ENCODE measurements around the gene FGF12. TPM values are rescaled to one million over a fixed set of nuclear protein-coding genes. Genes with fewer than 3 reads are reported as not detected.
A peak's percentile ranks its signal among the peaks of the same experiment; 100 is the strongest.

The FGF12 gene
- total and polyA plus RNA-seq, 2 donors (not counting 1 experiment from before 2014, with no cell fraction given): 0.03 TPM; not detected in 1

DNA sequence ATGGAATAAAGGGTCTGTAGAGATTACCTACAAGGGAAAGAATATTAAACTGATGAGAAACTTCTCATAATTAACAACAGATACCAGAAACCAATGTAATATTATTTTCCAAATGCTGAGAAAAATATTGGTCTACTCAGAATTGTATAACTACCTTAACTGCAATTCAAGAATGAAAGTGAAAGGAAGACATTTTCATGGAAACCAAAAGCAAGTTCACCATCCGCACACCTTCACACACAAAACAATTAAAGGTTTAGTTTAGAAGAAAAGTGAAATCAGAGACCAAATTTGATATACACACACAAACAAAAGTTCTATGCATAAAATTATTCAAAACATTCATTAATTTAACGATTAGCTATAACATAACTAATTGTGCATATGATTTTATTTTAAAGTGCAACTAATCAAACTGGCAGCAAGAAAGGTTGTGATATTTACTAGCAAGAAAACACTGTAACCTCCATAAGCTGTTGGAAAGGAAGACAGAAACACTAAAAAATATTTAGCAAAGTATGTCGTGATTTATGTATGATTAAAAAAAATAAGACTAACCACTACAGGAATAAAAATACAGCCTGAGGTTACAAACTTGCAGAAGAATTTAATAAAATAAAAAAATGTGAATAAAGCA is 395.5 kb downstream of the FGF12 start:
- Histone ChIP-seq H3K27me3 (replicated peaks in 1 of 4; ENCODE audit: control extremely low read depth in 1 of 4, control insufficient read depth in 3 of 4, insufficient read depth in 4 of 4, low read length in 3 of 4) (no peaks in the 10 kb centered on the region), H3K4me3 (ENCODE audit: control extremely low read depth in 1 of 5, extremely low read depth in 1 of 5, insufficient read depth in 1 of 5, low read depth in 2 of 5, low read length in 4 of 5) (peak overlapping the region in 1 of 5 experiments; percentile 41), H3K36me3 (replicated peaks in 1 of 2; ENCODE audit: control extremely low read depth in 1 of 2, control insufficient read depth in 1 of 2, extremely low read depth in 1 of 2, insufficient read depth in 2 of 2, low read length in 1 of 2) (no peaks in the 10 kb centered on the region), H3K4me2 (replicated peaks; ENCODE audit: low read depth, low read length, poor library complexity, severe bottlenecking) (peak overlapping the region; percentile 46), H3K4me1 (ENCODE audit: control insufficient read depth in 2 of 2, insufficient read depth in 2 of 2, low read length in 2 of 2) (no peaks in the 10 kb centered on the region), H4K20me1 (ENCODE audit: control insufficient read depth, insufficient read depth, low read length, poor library complexity, severe bottlenecking) (no peaks in the 10 kb centered on the region), H3K9ac (ENCODE audit: low read length) (peak overlapping the region; percentile 33), H2AFZ (ENCODE audit: insufficient read depth, low read depth, low read length, poor library complexity, severe bottlenecking) (peak overlapping the region; percentile 52), H3K79me2 (ENCODE audit: control insufficient read depth, insufficient read depth, low read length) (no peaks in the 10 kb centered on the region), H3K9me3 (ENCODE audit: control extremely low read depth in 1 of 3, control insufficient read depth in 2 of 3, insufficient read depth in 1 of 3, low read length in 2 of 3) (no peaks in the 10 kb centered on the region), H3K27ac (ENCODE audit: low read length in 2 of 2) (no peak overlapping the region)
- Mint-ChIP-seq H3K27me3 (no peaks in the 10 kb centered on the region), H3K27ac (no peak overlapping the region), H3K9me3 (ENCODE audit: insufficient read depth) (no peaks in the 10 kb centered on the region), H3K4me3 (peak overlapping the region; percentile 52), H3K4me1 (peaks cover 12% of the 10 kb centered on the region)
- WGBS (ENCODE audit: insufficient coverage): no CpG with 5 or more reads among the region's 3 CpGs
- ATAC-seq (ENCODE audit: low read depth) (no peak), DNase-seq (peak; percentile 4)
- ChIA-PET CTCF (interaction anchor here (0.6 kb wide), 1 partner anchor 1560 kb away, joined by 5 read pairs; no protein-coding TSS in a partner anchor), POLR2A (no interaction called here)
- intact Hi-C loops (cut with micrococcal nuclease): no loop called here
- TF ChIP-seq, protein P1, sequence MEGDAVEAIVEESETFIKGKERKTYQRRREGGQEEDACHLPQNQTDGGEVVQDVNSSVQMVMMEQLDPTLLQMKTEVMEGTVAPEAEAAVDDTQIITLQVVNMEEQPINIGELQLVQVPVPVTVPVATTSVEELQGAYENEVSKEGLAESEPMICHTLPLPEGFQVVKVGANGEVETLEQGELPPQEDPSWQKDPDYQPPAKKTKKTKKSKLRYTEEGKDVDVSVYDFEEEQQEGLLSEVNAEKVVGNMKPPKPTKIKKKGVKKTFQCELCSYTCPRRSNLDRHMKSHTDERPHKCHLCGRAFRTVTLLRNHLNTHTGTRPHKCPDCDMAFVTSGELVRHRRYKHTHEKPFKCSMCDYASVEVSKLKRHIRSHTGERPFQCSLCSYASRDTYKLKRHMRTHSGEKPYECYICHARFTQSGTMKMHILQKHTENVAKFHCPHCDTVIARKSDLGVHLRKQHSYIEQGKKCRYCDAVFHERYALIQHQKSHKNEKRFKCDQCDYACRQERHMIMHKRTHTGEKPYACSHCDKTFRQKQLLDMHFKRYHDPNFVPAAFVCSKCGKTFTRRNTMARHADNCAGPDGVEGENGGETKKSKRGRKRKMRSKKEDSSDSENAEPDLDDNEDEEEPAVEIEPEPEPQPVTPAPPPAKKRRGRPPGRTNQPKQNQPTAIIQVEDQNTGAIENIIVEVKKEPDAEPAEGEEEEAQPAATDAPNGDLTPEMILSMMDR (IDR thresholded peaks at IDR 0.05): no peak
- no peak for TF ChIP-seq EZH2 (IDR thresholded peaks at IDR 0.05; ENCODE audit: borderline replicate concordance, insufficient read depth, low read depth, low read length, poor library complexity, severe bottlenecking)

DNA sequence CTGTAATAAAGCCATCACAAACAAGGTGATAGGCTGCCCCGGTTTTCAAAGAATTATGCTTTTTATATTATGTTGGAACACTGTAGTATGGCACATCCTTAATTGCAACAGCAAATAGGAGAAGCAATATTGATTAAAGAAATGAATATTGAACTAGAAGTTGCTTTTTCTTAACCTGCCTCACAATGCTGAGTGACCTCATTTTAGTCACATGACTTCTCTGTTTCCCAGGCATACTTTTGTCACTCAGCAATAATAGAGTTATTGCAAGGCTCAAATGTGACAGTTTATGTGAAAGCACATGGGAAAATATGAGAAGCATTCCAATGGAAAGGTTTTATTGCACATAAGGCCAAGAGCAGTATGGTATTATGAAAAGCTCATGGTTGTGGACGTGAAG is 400.7 kb downstream of the FGF12 start:
- WGBS (ENCODE audit: insufficient coverage): no CpG with 5 or more reads among the region's 2 CpGs
- no peak overlapping the region for H3K27ac Mint-ChIP-seq
- Histone ChIP-seq H3K27ac (ENCODE audit: low read length in 2 of 2) (no peak overlapping the region), H3K9ac (ENCODE audit: low read length) (no peak overlapping the region), H3K4me2 (replicated peaks; ENCODE audit: low read depth, low read length, poor library complexity, severe bottlenecking) (no peak overlapping the region), H3K9me3 (ENCODE audit: control extremely low read depth in 1 of 3, control insufficient read depth in 2 of 3, insufficient read depth in 1 of 3, low read length in 2 of 3) (no peaks in the 10 kb centered on the region), H2AFZ (ENCODE audit: insufficient read depth, low read depth, low read length, poor library complexity, severe bottlenecking) (no peak overlapping the region), H3K4me3 (ENCODE audit: control extremely low read depth in 1 of 5, extremely low read depth in 1 of 5, insufficient read depth in 1 of 5, low read depth in 2 of 5, low read length in 4 of 5) (no peak overlapping the region), H3K4me1 (ENCODE audit: control insufficient read depth in 2 of 2, insufficient read depth in 2 of 2, low read length in 2 of 2) (no peaks in the 10 kb centered on the region), H3K27me3 (replicated peaks in 1 of 4; ENCODE audit: control extremely low read depth in 1 of 4, control insufficient read depth in 3 of 4, insufficient read depth in 4 of 4, low read length in 3 of 4) (no peaks in the 10 kb centered on the region), H3K79me2 (ENCODE audit: control insufficient read depth, insufficient read depth, low read length) (no peaks in the 10 kb centered on the region), H3K36me3 (replicated peaks in 1 of 2; ENCODE audit: control extremely low read depth in 1 of 2, control insufficient read depth in 1 of 2, extremely low read depth in 1 of 2, insufficient read depth in 2 of 2, low read length in 1 of 2) (no peaks in the 10 kb centered on the region), H4K20me1 (ENCODE audit: control insufficient read depth, insufficient read depth, low read length, poor library complexity, severe bottlenecking) (no peaks in the 10 kb centered on the region)
- intact Hi-C loops (cut with micrococcal nuclease): no loop called here
- no peak overlapping the region for H3K4me3 Mint-ChIP-seq
- ChIA-PET CTCF (no interaction called here), POLR2A (no interaction called here)
- no peak for ATAC-seq (ENCODE audit: low read depth)
- no peaks in the 10 kb centered on the region for H3K27me3 Mint-ChIP-seq
- no peaks in the 10 kb centered on the region for H3K9me3 Mint-ChIP-seq (ENCODE audit: insufficient read depth)
- no peak for TF ChIP-seq EZH2 (IDR thresholded peaks at IDR 0.05; ENCODE audit: borderline replicate concordance, insufficient read depth, low read depth, low read length, poor library complexity, severe bottlenecking)
- peaks cover 3% of the 10 kb centered on the region for H3K4me1 Mint-ChIP-seq
- DNase-seq: no peak
